GM10266 (cell line): Measurements from ENCODE around the gene MST1.

Source experiments
- DNase-seq: peaks from one replicate; pipeline ENCODE4 v3.0.0; 2012; ENCODE audit errors: extremely low spot score
- TF ChIP-seq, protein P1 (sequence below): IDR thresholded peaks from 2 replicates; pipeline ENCODE4 v1.5.1; 2012; ENCODE audit warnings: mild to moderate bottlenecking, low read depth; ENCODE audit not compliant: control insufficient read depth, insufficient read depth; ENCODE audit errors: missing control alignments

Gene MST1

DNA sequence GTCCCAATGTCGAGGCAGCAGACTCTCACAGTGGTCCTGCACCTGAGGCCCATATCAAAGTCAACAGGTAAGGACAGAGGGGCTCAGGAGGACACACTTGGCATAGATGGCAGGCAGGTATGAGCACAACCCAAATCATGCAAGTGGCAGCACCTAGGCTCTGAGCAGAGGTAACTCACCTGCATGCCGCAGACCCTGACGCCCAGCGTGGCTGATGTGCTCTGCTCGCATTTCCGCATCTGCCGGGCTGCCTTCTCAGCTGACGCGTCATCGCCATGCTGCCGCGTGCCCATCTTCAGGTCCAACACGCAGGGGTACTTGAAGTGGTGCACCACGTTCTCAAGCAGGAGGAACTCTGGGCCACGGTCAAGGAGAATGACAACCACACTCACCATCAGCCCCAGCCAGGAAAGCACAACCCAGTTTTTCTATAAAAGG, 38.7 kb upstream of the MST1 start:
- TF ChIP-seq, protein P1, sequence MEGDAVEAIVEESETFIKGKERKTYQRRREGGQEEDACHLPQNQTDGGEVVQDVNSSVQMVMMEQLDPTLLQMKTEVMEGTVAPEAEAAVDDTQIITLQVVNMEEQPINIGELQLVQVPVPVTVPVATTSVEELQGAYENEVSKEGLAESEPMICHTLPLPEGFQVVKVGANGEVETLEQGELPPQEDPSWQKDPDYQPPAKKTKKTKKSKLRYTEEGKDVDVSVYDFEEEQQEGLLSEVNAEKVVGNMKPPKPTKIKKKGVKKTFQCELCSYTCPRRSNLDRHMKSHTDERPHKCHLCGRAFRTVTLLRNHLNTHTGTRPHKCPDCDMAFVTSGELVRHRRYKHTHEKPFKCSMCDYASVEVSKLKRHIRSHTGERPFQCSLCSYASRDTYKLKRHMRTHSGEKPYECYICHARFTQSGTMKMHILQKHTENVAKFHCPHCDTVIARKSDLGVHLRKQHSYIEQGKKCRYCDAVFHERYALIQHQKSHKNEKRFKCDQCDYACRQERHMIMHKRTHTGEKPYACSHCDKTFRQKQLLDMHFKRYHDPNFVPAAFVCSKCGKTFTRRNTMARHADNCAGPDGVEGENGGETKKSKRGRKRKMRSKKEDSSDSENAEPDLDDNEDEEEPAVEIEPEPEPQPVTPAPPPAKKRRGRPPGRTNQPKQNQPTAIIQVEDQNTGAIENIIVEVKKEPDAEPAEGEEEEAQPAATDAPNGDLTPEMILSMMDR: no peak
- no peak for DNase-seq

DNA sequence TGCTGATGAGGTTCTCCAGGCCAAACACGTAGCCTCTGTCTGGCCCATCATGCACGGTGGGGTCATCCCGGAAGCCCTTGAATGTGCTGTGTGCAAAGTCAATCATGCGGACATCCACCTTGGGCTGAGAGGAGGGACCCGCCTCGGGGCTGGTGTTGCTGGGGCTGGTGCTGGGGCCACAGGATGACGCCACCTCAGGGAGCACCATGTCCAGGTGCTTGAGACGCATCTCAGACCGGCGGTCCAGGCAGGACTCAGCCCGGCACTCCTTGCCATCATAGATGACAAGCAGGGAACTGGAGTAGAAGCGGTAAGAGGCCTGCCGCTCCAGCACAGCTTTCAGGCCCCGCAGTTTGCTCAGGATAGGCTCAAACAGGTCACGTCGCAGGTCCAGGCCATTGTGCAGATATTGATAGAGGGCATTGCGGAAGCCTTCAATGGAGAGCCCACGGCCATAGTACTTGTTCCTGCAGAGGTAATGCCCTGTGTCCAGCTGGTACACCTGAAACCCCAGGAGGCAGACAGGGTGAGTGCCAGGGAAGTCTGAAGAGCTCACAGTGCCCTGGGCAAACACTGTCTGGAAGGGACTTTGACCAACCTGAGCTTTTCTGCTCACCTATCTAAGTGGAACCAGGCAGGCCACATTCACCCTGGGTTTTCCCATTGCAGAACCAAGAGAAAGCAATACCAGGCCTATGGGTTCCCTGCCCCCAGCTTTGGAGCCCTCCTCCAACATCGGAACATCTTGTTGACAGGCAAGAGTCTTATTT, 38.1 kb upstream of the MST1 start:
- TF ChIP-seq, protein P1: no peak
- peak; percentile 47 for DNase-seq

DNA sequence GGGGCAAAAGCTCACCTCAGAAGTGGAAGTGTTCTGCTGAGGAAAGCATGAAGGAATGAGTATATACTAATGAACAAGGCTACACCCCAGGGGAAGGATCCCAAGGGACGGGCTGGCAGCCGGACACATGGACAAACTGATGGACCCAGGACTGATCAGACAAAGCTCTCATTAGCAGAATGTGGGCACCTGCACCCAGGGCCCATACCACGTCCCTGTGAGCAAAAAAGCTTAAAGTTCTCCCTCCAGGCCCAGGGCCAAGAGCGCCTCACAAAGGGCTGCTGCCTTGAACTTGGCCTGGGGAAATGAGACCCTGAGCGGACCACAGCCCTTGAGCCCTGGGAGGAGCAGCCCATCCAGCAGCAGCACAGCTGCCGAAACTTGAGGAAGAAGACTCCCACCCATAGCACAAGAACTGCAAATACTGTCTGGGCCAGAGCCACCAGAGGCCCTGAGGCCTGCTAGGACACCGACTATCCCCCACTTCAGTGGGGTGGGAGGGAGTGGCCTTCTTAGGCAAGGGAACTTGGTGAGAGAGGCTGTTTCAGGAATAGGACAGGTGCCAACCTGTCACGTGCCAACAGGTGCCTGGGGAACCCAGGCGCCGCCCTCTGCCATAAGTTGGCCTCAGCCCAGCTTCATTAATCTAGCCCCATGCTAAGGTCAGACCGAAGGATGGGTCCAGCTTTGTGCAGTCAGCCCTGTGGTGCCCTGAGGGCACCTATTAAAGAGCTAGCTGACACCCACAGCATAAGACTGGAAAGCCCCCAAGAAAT, 36.8 kb upstream of the MST1 start:
- TF ChIP-seq, protein P1: no peak
- no peak for DNase-seq

DNA sequence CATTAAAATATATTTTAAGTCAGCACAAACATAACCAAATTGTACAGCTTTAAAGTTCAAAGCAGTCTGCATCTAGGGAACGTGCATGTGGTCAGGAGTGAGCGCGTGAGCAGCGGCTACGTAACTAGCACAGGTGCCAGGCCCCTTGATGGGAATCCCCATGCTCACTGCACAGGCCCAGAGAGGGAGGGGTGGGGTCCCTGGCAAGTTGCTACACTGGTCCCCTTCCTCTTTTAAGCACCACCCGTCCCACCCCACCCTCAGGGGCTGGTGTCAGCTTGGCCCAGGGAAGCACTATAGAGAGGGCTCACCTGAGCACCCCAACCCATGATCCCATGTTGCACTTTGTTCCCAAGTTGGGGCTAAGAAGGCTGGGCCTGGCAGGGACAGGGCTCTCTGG, 35.3 kb upstream of the MST1 start:
- DNase-seq: peak; percentile 55
- TF ChIP-seq, protein P1: no peak

DNA sequence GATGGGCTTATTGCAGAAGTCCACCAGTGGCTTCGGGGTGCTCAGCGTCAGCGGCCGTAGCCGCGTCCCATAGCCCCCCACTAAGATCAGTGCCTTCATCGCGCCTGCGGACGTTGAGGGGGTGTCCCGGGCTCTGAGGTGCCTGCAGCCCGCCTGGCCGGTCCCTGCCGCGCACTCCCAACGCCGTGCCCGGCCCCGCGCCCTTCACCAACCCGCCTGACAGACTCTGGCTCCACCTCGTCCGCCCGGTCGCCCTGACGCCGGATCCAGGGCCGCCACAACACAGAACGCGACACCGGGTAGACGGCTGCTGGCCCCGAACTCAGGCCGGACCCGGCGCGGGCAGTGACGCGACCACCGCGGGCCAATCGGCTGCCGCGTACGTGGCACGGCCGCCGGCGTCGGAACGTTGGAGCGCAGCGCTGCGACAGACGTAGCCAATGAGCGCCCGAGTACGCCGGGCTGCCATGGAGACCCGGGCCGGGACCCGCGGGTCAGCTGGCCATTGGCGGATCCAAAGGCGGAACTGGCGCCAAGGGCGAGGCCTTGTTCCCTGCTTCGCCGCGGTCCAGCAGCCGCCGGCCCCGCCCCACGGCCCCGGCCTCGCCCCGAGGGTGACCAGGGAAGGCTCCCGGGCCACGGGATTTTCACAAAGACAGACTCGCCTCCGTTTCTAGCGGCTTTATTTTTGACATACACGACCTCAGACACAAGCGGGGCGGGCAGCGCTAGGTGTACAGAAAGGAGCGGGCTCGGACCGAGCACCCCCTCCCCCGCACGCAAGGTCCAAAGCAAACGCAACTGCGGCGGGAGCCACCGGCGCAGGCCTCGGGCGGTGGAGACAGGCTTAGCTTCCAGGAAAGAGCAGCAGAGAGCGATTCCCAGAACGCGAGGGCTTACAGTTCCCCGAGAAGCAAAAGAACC, 34.6 kb upstream of the MST1 start, which contains the start of gene GMPPB:
GMPPB (minus strand) TSS at position 324 of the 924 bp plus-strand sequence; CDS start at position 99, 225 bp downstream.
- DNase-seq: peak; percentile 98

DNA sequence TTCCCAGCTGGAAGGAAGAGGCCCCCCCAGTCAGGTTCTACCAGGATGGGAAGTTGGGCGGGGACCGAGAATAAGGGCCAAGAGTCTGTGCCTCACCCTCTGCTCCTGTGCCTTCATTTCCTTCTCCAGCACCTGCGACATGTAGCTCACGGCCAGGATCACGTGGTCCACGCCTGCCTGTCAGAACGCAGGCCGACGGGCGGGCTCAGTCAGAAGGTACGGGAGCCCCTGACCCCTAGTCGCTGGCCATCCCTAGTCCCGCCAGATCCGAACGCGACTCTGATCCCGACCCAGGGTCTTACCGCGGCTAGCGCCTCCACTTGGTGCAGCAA, 34.0 kb upstream of the MST1 start:
- DNase-seq: peak; percentile 72
- TF ChIP-seq, protein P1: no peak

More for the DNA sequence above, 34.6 kb upstream of the MST1 start, which contains the start of gene GMPPB:
- TF ChIP-seq, protein P1: no peak
